GM12874 (cell line): ENCODE measurements around the gene SEZ6L.

Source experiments
- CTCF ChIP-seq: IDR thresholded peaks from 2 replicates; pipeline ENCODE4 v1.5.1; 2011; ENCODE audit warnings: low read depth, mild to moderate bottlenecking, control low read depth, low read length, moderate library complexity; ENCODE audit not compliant: insufficient read depth

The SEZ6L gene

GRCh38 chr22:26323013-26323412 is 153.8 kb downstream of the SEZ6L start:
- TF ChIP-seq CTCF = no peak

DNA sequence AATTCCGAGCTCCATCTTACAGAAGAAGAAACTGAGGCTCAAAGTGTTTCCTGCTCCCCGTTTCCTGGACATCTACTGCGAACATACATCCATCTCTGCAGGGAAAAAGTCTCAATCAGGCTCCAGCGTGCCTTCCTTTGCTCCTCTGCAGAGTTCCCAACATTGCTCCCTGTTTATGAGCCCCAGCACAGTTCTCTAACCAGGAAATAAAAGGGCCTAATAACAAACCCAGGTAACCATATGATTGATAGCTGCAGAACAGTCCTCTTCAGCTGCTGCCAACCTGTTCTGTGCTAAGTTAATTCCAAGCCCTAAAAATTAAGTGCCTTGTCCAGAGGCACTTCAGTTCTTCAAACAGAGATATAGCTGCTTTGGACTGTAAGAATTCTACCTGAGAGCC is 154.9 kb downstream of the SEZ6L start:
- TF ChIP-seq CTCF = no peak

DNA sequence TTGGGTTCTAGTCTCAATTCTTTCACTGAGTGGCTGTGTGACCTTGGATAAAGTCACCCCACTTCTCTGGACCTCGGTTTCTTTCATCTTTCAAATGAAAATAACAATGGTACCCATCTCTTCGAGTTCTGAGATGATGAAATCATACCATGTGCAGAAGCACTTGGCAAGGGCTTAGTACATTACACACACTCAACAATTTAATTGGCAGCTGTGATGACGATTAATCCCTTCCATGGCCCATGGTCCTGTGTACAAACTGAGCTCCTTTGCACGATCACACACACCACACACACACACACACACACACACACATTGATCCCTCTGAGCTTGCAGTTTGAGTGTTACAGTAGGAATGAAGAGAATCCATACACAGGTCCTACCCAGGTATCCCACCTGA is 156.4 kb downstream of the SEZ6L start:
- no peak for TF ChIP-seq CTCF

- no peak for TF ChIP-seq CTCF
These were observed 157.5 kb downstream of the SEZ6L start for GRCh38 chr22:26326803-26327202.

DNA sequence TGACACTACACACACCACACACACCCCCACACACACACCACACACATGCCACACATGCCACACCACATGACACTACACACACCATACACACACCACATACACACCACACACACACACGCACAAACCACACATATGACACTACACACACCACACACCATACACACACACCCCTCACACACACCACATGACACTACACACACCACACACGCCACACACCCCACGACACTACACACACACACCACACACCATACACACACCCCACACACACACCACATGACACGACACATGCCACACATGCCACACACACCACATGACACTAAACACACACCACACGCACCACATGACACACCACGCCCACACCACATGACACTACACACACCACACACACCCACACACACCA is 158.0 kb downstream of the SEZ6L start:
- TF ChIP-seq CTCF = no peak

DNA sequence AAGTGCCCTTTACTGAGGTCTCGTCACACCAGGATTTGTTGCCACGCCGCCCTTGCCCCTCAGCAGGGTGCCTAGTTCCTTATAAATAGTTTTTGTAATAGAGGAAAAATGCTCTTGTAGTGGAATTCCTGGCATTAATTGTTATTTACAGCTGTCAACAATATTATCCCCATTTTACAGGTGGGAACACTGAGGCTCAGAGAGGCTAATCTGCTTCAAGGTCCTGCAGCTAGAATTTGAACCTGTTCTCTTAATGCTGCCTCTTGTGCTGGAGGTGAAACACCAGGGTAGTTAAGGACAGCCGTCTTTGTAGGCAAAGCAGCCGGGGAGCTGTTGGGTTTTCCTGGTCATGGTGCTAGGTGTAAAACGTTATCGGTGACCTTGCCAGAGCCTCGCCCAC is 159.0 kb downstream of the SEZ6L start:
- TF ChIP-seq CTCF = no peak

- peak; percentile 84 for TF ChIP-seq CTCF
These were observed 161.8 kb downstream of the SEZ6L start for GRCh38 chr22:26330971-26331625.
